ENCODE measurements around the gene COP1.

DNA sequence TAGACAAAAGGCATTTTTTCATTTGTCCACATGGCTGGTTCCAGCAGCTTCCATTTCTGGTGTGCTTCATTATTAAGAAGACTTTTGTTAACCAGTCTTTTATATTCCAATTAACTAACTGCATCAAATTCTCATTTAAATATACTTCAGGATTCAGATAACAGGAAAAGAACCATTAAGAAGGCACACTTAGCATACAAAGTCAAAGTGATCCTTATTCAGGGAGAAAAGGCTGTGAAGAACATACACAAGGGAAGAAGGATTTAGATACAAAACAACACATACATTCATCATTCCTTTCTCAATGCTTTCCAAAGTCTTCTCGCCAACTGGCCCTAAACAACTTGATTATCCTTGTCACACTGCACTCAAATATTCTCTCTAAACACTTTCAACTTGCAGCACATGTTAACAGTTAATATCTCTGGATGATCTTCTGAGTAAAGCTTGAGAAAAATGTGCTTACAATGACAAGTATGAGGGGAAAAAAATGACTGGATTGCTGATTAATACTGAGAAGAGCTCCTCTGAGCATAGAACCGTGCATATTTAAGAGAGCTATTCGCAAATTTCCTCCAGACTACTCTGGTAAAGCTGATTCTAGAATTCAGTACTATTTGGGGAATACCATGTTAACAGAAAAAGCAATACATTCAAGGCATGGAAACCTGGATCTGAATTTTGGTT lies 238.5 kb downstream of the COP1 start:
- TF ChIP-seq, protein P1, sequence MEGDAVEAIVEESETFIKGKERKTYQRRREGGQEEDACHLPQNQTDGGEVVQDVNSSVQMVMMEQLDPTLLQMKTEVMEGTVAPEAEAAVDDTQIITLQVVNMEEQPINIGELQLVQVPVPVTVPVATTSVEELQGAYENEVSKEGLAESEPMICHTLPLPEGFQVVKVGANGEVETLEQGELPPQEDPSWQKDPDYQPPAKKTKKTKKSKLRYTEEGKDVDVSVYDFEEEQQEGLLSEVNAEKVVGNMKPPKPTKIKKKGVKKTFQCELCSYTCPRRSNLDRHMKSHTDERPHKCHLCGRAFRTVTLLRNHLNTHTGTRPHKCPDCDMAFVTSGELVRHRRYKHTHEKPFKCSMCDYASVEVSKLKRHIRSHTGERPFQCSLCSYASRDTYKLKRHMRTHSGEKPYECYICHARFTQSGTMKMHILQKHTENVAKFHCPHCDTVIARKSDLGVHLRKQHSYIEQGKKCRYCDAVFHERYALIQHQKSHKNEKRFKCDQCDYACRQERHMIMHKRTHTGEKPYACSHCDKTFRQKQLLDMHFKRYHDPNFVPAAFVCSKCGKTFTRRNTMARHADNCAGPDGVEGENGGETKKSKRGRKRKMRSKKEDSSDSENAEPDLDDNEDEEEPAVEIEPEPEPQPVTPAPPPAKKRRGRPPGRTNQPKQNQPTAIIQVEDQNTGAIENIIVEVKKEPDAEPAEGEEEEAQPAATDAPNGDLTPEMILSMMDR (optimal IDR thresholded peaks at IDR 0.05 in 1 of 3, IDR thresholded peaks at IDR 0.05 in 1 of 3, conservative IDR thresholded peaks at IDR 0.05 in 1 of 3; ENCODE audit: extremely low read depth in 1 of 3, insufficient read depth in 2 of 3, low read length in 3 of 3) = no peak
- TF ChIP-seq EZH2 (IDR thresholded peaks at IDR 0.05; ENCODE audit: low read length) = no peak
